ENCODE results near the gene PLXDC2.

Gene PLXDC2

GRCh38 chr10:19915816-19916215, 99.6 kb downstream of the PLXDC2 start:
- no peak for DNase-seq

GRCh38 chr10:19917751-19918478, 101.7 kb downstream of the PLXDC2 start:
- no peak for DNase-seq

GRCh38 chr10:19918794-19919193, 102.6 kb downstream of the PLXDC2 start:
- DNase-seq, result no peak

GRCh38 chr10:19919671-19920070, 103.4 kb downstream of the PLXDC2 start:
- no peak for DNase-seq

GRCh38 chr10:19920075-19920726, 104.0 kb downstream of the PLXDC2 start:
- DNase-seq, result no peak

- DNase-seq, result peak; percentile 36
Measured at GRCh38 chr10:19921300-19922140, 105.3 kb downstream of the PLXDC2 start.

- DNase-seq, result peak; percentile 55
Measured at GRCh38 chr10:19922236-19922963, 106.2 kb downstream of the PLXDC2 start.

- DNase-seq, result no peak
Measured at GRCh38 chr10:19925064-19925463, 108.8 kb downstream of the PLXDC2 start.

- no peak for DNase-seq
Measured at GRCh38 chr10:19928936-19929335, 112.7 kb downstream of the PLXDC2 start.

GRCh38 chr10:19929506-19930140, 113.4 kb downstream of the PLXDC2 start:
- no peak for DNase-seq

GRCh38 chr10:19930936-19931893, 115.0 kb downstream of the PLXDC2 start:
- peak; percentile 51 for DNase-seq

- no peak for DNase-seq
Measured at GRCh38 chr10:19931894-19932590, 115.8 kb downstream of the PLXDC2 start.

- DNase-seq, result no peak
Measured at GRCh38 chr10:19932806-19933371, 116.7 kb downstream of the PLXDC2 start.

- no peak for DNase-seq
Measured at GRCh38 chr10:19933772-19934171, 117.5 kb downstream of the PLXDC2 start.

- no peak for DNase-seq
Measured at GRCh38 chr10:19935176-19935575, 118.9 kb downstream of the PLXDC2 start.

GRCh38 chr10:19936289-19936688, 120.1 kb downstream of the PLXDC2 start:
- DNase-seq, result no peak

- DNase-seq, result no peak
Measured at GRCh38 chr10:19937989-19938388, 121.8 kb downstream of the PLXDC2 start.

GRCh38 chr10:19941206-19941880, 125.1 kb downstream of the PLXDC2 start:
- DNase-seq, result no peak

- DNase-seq, result no peak
Measured at GRCh38 chr10:19944911-19945663, 128.9 kb downstream of the PLXDC2 start.
